Measurements from ENCODE around the gene BDKRB2. TPM values are rescaled to one million over a fixed set of nuclear protein-coding genes. Genes with fewer than 3 reads are reported as not detected.

Gene BDKRB2
- total and polyA plus RNA-seq, 10 donors = 0.02 to 0.57 (median 0.13) TPM; not detected in 3

DNA sequence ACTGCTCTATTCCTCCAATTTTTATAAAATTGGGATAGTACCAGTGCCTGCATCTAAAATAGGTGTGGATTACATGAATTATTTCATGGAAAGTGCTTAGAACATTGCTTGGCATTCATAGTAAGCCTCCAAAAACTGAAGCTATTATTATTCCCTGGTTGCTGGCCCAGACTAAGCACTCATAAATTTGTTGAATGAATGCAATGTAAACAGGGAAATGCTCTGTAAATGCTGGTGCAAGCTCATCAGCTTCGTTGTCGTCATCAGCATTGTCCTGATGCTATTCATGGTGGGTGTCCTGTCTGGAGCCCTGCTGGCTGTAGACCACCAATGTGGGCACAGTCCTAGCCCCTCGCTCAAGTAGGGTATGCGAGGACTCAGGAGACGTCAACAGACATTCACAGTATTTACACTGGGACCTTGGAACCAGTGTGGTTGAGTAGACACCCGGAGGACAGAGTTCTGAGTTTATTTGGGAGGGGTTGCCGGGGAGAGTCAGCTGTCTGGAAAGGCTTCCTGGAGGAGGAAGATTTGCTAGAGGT, 16.5 kb downstream of the BDKRB2 start:
- no peak for DNase-seq
- no peaks in the 10 kb centered on the region for H3K9me3 ChIP-seq
- 83 to 86% (median 85%) methylated on average over 7 of the region's 7 CpGs for WGBS, 5 donors
- intact Hi-C loops (cut with DNase I; ENCODE audit: low total_unique reads) = no loop called here
- H3K36me3 ChIP-seq = no peaks in the 10 kb centered on the region
- H3K4me3 ChIP-seq = no peak overlapping the region
- no peak overlapping the region for H3K27ac ChIP-seq
- peaks cover 0 to 48% (median 0%) of the 10 kb centered on the region in 7 donors for H3K27me3 ChIP-seq (replicated peaks in 1 of 7)
- no peaks in the 10 kb centered on the region for H3K4me1 ChIP-seq
- TF ChIP-seq POLR2A (IDR thresholded peaks at IDR 0.05) = no peak
- no peak for TF ChIP-seq POLR2AphosphoS5 (IDR thresholded peaks at IDR 0.05)
- TF ChIP-seq, protein P1, sequence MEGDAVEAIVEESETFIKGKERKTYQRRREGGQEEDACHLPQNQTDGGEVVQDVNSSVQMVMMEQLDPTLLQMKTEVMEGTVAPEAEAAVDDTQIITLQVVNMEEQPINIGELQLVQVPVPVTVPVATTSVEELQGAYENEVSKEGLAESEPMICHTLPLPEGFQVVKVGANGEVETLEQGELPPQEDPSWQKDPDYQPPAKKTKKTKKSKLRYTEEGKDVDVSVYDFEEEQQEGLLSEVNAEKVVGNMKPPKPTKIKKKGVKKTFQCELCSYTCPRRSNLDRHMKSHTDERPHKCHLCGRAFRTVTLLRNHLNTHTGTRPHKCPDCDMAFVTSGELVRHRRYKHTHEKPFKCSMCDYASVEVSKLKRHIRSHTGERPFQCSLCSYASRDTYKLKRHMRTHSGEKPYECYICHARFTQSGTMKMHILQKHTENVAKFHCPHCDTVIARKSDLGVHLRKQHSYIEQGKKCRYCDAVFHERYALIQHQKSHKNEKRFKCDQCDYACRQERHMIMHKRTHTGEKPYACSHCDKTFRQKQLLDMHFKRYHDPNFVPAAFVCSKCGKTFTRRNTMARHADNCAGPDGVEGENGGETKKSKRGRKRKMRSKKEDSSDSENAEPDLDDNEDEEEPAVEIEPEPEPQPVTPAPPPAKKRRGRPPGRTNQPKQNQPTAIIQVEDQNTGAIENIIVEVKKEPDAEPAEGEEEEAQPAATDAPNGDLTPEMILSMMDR (IDR thresholded peaks at IDR 0.05 in 8 of 11, conservative IDR thresholded peaks at IDR 0.05 in 3 of 11) = no peak

GRCh38 chr14:96221841-96222240, 17.2 kb downstream of the BDKRB2 start:
- 66 to 75% (median 70%) methylated on average over 8 of the region's 8 CpGs for WGBS, 5 donors
- intact Hi-C loops (cut with DNase I; ENCODE audit: low total_unique reads) = no loop called here
- TF ChIP-seq, protein P1 (IDR thresholded peaks at IDR 0.05 in 8 of 11, conservative IDR thresholded peaks at IDR 0.05 in 3 of 11) = no peak
- no peak for TF ChIP-seq POLR2A (IDR thresholded peaks at IDR 0.05)
- no peak for TF ChIP-seq POLR2AphosphoS5 (IDR thresholded peaks at IDR 0.05)
- no peaks in the 10 kb centered on the region for H3K36me3 ChIP-seq
- H3K27ac ChIP-seq = no peak overlapping the region
- no peak overlapping the region for H3K4me3 ChIP-seq
- H3K27me3 ChIP-seq (replicated peaks in 1 of 7) = peaks cover 0 to 48% (median 0%) of the 10 kb centered on the region in 7 donors
- no peak for DNase-seq
- no peaks in the 10 kb centered on the region for H3K4me1 ChIP-seq
- H3K9me3 ChIP-seq = no peaks in the 10 kb centered on the region

GRCh38 chr14:96224480-96225096, 19.9 kb downstream of the BDKRB2 start:
- 71 to 85% (median 78%) methylated on average over 8 of the region's 8 CpGs for whole genome bisulfite sequencing, 5 donors
- no peaks in the 10 kb centered on the region for H3K36me3 ChIP-seq
- H3K4me3 ChIP-seq = no peak overlapping the region
- H3K9me3 ChIP-seq = peaks cover 0 to 18% (median 10%) of the 10 kb centered on the region in 8 donors
- DNase-seq = no peak
- no peaks in the 10 kb centered on the region for H3K4me1 ChIP-seq
- peaks cover 0 to 31% (median 0%) of the 10 kb centered on the region in 7 donors for H3K27me3 ChIP-seq (replicated peaks in 1 of 7)
- TF ChIP-seq POLR2A (IDR thresholded peaks at IDR 0.05) (no peak), POLR2AphosphoS5 (IDR thresholded peaks at IDR 0.05) (no peak)
- TF ChIP-seq, protein P1 (IDR thresholded peaks at IDR 0.05 in 8 of 11, conservative IDR thresholded peaks at IDR 0.05 in 3 of 11) = no peak
- no peak overlapping the region for H3K27ac ChIP-seq
- intact Hi-C loops (cut with DNase I; ENCODE audit: low total_unique reads) = no loop called here

GRCh38 chr14:96225213-96225612, 20.6 kb downstream of the BDKRB2 start:
- no peak overlapping the region for H3K4me3 ChIP-seq
- H3K27me3 ChIP-seq (replicated peaks in 1 of 7) = peaks cover 0 to 24% (median 0%) of the 10 kb centered on the region in 7 donors
- H3K27ac ChIP-seq = no peak overlapping the region
- TF ChIP-seq, protein P1 (IDR thresholded peaks at IDR 0.05 in 8 of 11, conservative IDR thresholded peaks at IDR 0.05 in 3 of 11) = no peak
- no peak for TF ChIP-seq POLR2A (IDR thresholded peaks at IDR 0.05)
- no peak for TF ChIP-seq POLR2AphosphoS5 (IDR thresholded peaks at IDR 0.05)
- WGBS, 5 donors = 72 to 92% (median 88%) methylated on average over 5 of the region's 5 CpGs
- H3K4me1 ChIP-seq = no peaks in the 10 kb centered on the region
- DNase-seq = no peak
- peaks cover 0 to 18% (median 10%) of the 10 kb centered on the region in 8 donors for H3K9me3 ChIP-seq
- no peaks in the 10 kb centered on the region for H3K36me3 ChIP-seq
- intact Hi-C loops (cut with DNase I; ENCODE audit: low total_unique reads) = no loop called here

Data from spleen (tissue), 11 donors.